ENCODE results near the gene SLC9A8.

DNA sequence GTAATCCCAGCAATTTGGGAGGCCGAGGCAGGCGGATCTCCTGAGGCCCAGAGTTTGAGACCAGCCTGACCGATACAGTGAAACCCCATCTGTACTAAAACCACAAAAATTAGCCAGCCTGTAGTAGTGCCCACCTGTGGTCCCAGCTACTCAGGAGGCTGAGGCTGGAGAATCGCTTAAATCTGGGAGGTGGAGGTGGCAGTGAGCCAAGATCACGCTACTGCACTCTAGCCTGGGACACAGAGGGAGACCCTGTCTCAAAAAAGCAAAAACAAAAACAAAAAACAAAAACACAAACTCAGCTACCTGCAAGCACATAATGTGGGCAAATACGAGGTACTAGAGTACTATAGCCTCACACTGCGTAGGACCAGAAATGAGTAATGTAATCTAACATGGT is 106.4 kb downstream of the SLC9A8 start:
- TF ChIP-seq POLR2A (IDR thresholded peaks at IDR 0.05) = no peak
- TF ChIP-seq, protein P1, sequence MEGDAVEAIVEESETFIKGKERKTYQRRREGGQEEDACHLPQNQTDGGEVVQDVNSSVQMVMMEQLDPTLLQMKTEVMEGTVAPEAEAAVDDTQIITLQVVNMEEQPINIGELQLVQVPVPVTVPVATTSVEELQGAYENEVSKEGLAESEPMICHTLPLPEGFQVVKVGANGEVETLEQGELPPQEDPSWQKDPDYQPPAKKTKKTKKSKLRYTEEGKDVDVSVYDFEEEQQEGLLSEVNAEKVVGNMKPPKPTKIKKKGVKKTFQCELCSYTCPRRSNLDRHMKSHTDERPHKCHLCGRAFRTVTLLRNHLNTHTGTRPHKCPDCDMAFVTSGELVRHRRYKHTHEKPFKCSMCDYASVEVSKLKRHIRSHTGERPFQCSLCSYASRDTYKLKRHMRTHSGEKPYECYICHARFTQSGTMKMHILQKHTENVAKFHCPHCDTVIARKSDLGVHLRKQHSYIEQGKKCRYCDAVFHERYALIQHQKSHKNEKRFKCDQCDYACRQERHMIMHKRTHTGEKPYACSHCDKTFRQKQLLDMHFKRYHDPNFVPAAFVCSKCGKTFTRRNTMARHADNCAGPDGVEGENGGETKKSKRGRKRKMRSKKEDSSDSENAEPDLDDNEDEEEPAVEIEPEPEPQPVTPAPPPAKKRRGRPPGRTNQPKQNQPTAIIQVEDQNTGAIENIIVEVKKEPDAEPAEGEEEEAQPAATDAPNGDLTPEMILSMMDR (IDR thresholded peaks at IDR 0.05) = no peak

Data from adrenal gland (tissue), 5 donors.